Endometrium (tissue), 2 donors: ENCODE results near the gene OR4Q2.
"Not testable (repeated sequence)": the region's sequence is repeated elsewhere in the genome, so short reads cannot be mapped to it uniquely, and the experiment has no call there.

Experiments
- FAIRE-seq: peaks from 2 replicates; lab custom pipeline; 2012; peaks lifted over from hg19 to GRCh38; lab: Jason Lieb, UNC
- donor health status: control.
- donor health status: control.

The OR4Q2 gene

GRCh38 chr14:20001863-20002262, at the start of gene OR4Q2:
OR4Q2 (plus strand) TSS chr14:20002163.
- FAIRE-seq: no peak

DNA sequence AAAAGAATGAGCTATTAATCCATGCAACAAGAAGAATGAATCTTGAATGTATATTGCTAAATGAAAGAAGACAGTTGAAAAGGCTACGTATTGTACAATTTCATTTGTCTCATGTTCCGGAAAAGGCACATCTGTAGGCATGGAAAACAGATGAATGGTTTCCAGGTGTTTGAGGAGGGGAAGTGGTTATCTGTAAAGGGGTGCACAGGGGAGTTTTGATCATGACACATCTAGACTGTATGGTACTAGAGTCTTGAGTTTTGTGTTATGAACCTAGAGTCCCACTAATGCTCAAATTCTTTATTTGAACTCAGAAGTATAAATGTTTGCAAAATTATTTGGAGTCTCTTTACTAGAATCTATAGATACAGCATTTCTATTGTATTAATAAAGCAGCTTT, 32.2 kb upstream of the OR4Q2 start:
- not testable (repeated sequence) for FAIRE-seq

- no peak for FAIRE-seq
These were observed 27.1 kb upstream of the OR4Q2 start for GRCh38 chr14:19974844-19975243.

DNA sequence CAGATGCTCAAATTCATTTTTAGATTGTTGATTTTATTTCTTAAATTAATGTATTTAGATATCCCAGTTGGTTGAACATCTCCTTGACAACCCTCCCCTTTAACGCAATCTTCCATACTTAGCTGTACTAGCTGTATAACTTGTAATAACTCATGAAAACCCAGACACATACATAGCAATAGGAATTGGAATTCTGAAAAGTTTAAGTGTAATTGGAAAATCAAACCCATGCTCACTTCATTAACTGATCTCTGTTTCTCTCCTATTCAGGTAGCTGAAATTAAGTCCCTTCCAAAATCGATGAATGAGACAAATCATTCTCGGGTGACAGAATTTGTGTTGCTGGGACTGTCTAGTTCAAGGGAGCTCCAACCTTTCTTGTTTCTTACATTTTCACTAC, 26.7 kb upstream of the OR4Q2 start, which contains the start of gene OR4K15:
Gene OR4K15, plus strand, starts transcription at position 301 of the 400 bp plus-strand sequence. Its CDS starts 0 bp downstream, at position 301.
- no peak for FAIRE-seq

GRCh38 chr14:19993438-19993837, 8.5 kb upstream of the OR4Q2 start:
- no peak for FAIRE-seq

GRCh38 chr14:20002319-20002718, 356 bp downstream of the OR4Q2 start:
- FAIRE-seq: no peak

- FAIRE-seq: no peak
These were observed 6.2 kb downstream of the OR4Q2 start for GRCh38 chr14:20008156-20008555.

DNA sequence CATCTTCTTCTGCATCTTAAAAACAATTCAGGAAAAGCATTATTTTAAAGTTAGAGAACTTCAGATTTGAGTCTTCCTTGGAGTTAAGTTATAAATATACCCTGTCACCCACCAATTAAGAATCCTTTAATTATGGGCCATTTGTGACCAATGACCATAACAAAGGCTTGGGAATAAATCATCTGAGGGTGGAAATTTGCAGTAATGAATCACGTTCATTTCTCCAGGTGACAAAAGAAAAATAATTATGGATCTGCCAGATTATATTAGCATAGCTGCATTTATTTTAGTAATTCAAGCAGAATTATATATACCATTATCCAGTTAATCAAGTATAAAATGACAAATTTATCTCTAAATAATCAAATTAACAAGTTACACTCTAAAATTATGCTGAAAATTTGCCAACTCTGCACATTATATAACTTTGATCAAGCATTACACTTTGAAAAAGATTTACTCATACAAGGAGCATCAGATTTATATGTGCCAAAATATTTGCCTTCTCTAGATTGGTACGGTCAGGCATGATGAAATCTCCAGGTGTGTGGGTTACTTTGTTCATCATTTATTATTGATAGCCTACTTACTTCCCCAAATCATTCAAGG, 17.4 kb downstream of the OR4Q2 start, which contains the start of gene OR4K14:
Gene OR4K14, minus strand, starts transcription at position 51 of the 609 bp plus-strand sequence. CDS start 4,114 bp downstream, outside the sequence.
- FAIRE-seq: no peak

GRCh38 chr14:20031058-20031457, 29.1 kb downstream of the OR4Q2 start:
- no peak for FAIRE-seq

- FAIRE-seq: no peak
These were observed 33.5 kb downstream of the OR4Q2 start for GRCh38 chr14:20035449-20035848.

- FAIRE-seq: no peak
These were observed 34.0 kb downstream of the OR4Q2 start, which contains the start of gene OR4K13 for GRCh38 chr14:20035938-20036337. OR4K13 (minus strand) TSS chr14:20036038; CDS start chr14:20034758, 1,280 bp downstream.

DNA sequence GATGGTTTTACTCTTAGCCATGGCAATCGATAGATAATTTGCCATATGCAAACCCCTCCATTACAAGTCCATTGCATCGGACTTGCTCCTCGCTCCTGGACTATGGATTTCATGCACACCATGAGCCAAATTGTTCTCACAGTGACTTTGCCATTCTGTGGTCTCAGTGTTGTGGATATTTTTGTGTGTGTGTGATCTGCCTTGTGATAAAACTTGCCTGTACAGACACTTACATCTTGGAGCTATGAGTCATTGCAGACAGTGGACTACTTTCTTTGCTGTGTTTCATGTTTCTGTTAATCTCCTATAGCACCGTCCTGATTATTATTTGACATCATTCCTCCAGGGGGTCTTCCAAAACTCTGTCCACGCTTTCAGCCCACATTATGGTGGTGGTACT, 42.3 kb downstream of the OR4Q2 start:
- no peak for FAIRE-seq

- FAIRE-seq: no peak
These were observed 46.2 kb downstream of the OR4Q2 start for GRCh38 chr14:20048202-20048601.
